Measurements from ENCODE around the gene FLT1. TPM values are rescaled to one million over a fixed set of nuclear protein-coding genes. Genes with fewer than 3 reads are reported as not detected.
A peak's percentile ranks its signal among the peaks of the same experiment; 100 is the strongest.

FLT1 gene
- total RNA-seq, 1 donor from 2014 or later = 0.47 TPM

DNA sequence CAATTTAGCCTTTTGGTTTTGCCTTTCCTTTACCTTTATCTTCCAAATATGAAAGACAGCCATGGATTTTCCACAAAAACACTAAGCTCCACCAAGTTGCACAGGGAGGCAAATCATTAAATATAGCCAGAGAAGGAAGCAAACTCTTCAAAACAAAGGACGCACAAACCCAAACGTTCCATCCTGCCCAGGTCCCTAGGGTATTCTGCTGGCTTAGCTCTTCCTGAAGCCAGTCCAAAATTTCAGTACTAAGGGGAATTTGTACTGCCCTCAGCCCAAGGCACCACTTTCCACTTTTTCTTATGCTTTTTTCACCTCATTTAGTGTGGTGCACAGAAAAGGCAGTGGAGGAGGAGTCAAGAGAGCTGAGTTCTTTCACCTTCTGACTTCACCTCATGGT is 169.9 kb downstream of the FLT1 start:
- Mint-ChIP-seq H3K9me3 (no peaks in the 10 kb centered on the region), H3K4me1 (no peaks in the 10 kb centered on the region), H3K27ac (no peak overlapping the region), H3K36me3 (no peaks in the 10 kb centered on the region), H3K4me3 (no peak overlapping the region), H3K27me3 (ENCODE audit: insufficient read depth, low read depth) (peaks cover 2% of the 10 kb centered on the region)
- Histone ChIP-seq H2AFZ (replicated peaks) (no peak overlapping the region), H3K27ac (no peak overlapping the region), H3F3A (ENCODE audit: low read depth) (no peaks in the 10 kb centered on the region), H4K20me1 (ENCODE audit: low read depth) (no peaks in the 10 kb centered on the region), H3K9ac (no peak overlapping the region), H3K4me3 (no peak overlapping the region), H3K36me3 (no peaks in the 10 kb centered on the region), H3K79me2 (ENCODE audit: low read depth) (no peaks in the 10 kb centered on the region), H3K9me3 (ENCODE audit: low read depth) (no peaks in the 10 kb centered on the region), H3K4me1 (no peaks in the 10 kb centered on the region), H3K27me3 (no peaks in the 10 kb centered on the region), H3K4me2 (no peak overlapping the region)
- TF ChIP-seq EZH2phosphoT487 (IDR thresholded peaks at IDR 0.05) (no peak), EZH2 (IDR thresholded peaks at IDR 0.05) (no peak)
- TF ChIP-seq, protein P1, sequence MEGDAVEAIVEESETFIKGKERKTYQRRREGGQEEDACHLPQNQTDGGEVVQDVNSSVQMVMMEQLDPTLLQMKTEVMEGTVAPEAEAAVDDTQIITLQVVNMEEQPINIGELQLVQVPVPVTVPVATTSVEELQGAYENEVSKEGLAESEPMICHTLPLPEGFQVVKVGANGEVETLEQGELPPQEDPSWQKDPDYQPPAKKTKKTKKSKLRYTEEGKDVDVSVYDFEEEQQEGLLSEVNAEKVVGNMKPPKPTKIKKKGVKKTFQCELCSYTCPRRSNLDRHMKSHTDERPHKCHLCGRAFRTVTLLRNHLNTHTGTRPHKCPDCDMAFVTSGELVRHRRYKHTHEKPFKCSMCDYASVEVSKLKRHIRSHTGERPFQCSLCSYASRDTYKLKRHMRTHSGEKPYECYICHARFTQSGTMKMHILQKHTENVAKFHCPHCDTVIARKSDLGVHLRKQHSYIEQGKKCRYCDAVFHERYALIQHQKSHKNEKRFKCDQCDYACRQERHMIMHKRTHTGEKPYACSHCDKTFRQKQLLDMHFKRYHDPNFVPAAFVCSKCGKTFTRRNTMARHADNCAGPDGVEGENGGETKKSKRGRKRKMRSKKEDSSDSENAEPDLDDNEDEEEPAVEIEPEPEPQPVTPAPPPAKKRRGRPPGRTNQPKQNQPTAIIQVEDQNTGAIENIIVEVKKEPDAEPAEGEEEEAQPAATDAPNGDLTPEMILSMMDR (IDR thresholded peaks at IDR 0.05) = no peak
- no peak for DNase-seq (ENCODE audit: low spot score)

DNA sequence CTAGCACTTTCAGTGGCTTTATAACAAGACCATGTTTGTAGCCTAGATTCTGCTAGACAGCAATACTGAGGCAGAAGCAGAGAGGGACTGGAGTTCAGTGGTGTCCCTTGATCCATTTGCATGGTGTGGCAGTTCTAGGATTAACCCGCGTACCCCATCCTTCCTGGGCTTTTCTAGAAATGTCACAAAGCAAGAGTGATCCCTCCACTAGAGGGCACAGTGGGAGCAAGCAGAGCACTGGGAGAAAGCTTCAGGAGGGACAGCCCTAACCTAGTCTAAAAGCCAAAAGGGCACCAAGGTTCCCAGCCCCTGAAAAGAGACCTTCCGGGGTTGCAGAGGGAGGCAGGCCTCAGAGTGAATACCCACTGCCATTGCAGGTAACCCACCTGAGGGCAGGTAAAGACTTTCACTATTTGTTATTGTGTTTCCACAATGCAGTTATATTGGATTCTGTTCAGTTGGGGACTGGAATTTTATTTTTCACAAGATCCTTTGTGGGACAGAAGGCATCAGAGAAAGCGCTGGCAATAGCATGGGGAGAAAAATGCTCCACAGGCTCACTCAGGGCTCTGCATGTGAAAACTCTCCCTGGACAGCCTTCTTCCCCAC is 170.6 kb downstream of the FLT1 start:
- Mint-ChIP-seq H3K27ac (no peak overlapping the region), H3K4me1 (no peaks in the 10 kb centered on the region), H3K4me3 (no peak overlapping the region), H3K27me3 (ENCODE audit: insufficient read depth, low read depth) (peaks cover 2% of the 10 kb centered on the region), H3K36me3 (no peaks in the 10 kb centered on the region), H3K9me3 (peaks cover 2% of the 10 kb centered on the region)
- DNase-seq (ENCODE audit: low spot score) = peak; percentile 84
- H3K27ac ChIP-seq = no peak overlapping the region
- TF ChIP-seq, protein P1 (IDR thresholded peaks at IDR 0.05) = peak; percentile 82
- TF ChIP-seq EZH2 (IDR thresholded peaks at IDR 0.05) (no peak), EZH2phosphoT487 (IDR thresholded peaks at IDR 0.05) (no peak)
- H3K4me2 ChIP-seq = no peak overlapping the region
- no peaks in the 10 kb centered on the region for H3F3A ChIP-seq (ENCODE audit: low read depth)
- H4K20me1 ChIP-seq (ENCODE audit: low read depth) = no peaks in the 10 kb centered on the region
- H3K4me1 ChIP-seq = no peaks in the 10 kb centered on the region
- no peaks in the 10 kb centered on the region for H3K9me3 ChIP-seq (ENCODE audit: low read depth)
- no peaks in the 10 kb centered on the region for H3K36me3 ChIP-seq
- H3K79me2 ChIP-seq (ENCODE audit: low read depth) = no peaks in the 10 kb centered on the region
- no peak overlapping the region for H2AFZ ChIP-seq (replicated peaks)
- H3K4me3 ChIP-seq = no peak overlapping the region
- no peak overlapping the region for H3K9ac ChIP-seq
- H3K27me3 ChIP-seq = no peaks in the 10 kb centered on the region

DNA sequence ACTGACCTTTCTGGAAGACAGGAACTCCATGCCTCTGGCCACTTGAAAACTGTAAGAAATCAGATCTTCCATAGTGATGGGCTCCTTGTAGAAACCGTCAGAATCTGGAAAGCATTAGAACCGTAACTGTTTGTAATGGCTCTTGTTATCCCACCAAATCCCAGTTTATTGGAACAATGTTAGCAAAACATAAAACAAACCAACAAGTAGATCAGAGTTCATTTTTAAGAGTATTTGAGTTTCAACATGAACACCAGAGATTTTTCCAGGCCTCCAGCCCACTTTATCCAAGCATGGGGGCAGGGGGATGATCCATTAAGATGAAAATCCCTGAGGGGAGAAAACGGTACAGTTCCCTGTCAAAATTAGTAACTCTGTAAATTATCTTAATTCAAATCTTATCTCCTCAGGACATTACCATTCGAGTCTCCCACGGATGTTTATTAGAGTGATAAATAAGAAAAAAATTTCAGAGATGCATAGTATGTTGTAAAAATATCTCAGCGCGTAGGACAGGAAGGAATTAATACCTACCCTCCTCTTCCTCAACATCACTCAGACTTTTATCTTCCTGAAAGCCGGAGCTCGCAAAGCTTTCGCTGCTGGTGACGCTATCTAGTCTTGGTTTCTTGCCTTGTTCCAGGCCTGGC is 172.5 kb downstream of the FLT1 start:
- Histone ChIP-seq H4K20me1 (ENCODE audit: low read depth) (no peaks in the 10 kb centered on the region), H3K36me3 (no peaks in the 10 kb centered on the region), H3K9me3 (ENCODE audit: low read depth) (no peaks in the 10 kb centered on the region), H3F3A (ENCODE audit: low read depth) (no peaks in the 10 kb centered on the region), H3K79me2 (ENCODE audit: low read depth) (no peaks in the 10 kb centered on the region), H2AFZ (replicated peaks) (no peak overlapping the region), H3K4me1 (no peaks in the 10 kb centered on the region), H3K4me3 (no peak overlapping the region), H3K27me3 (no peaks in the 10 kb centered on the region), H3K4me2 (no peak overlapping the region), H3K9ac (no peak overlapping the region), H3K27ac (no peak overlapping the region)
- Mint-ChIP-seq H3K4me1 (no peaks in the 10 kb centered on the region), H3K9me3 (peaks cover 2% of the 10 kb centered on the region), H3K27ac (no peak overlapping the region), H3K4me3 (no peak overlapping the region), H3K36me3 (no peaks in the 10 kb centered on the region), H3K27me3 (ENCODE audit: insufficient read depth, low read depth) (peaks cover 2% of the 10 kb centered on the region)
- DNase-seq (ENCODE audit: low spot score) = no peak
- TF ChIP-seq EZH2phosphoT487 (IDR thresholded peaks at IDR 0.05) = no peak
- TF ChIP-seq, protein P1 (IDR thresholded peaks at IDR 0.05) = no peak
- no peak for TF ChIP-seq EZH2 (IDR thresholded peaks at IDR 0.05)

Data from neural progenitor cell (in vitro differentiated cells).